GM18499 (cell line): Measurements from ENCODE around the gene BLOC1S4.

ENCODE experiments used
- ATAC-seq: cut with Tn5 transposase; IDR thresholded peaks from one replicate; pipeline ENCODE4 v1.9.1; 2021; ENCODE audit warnings: moderate number of reproducible peaks; ENCODE audit not compliant: insufficient read depth, unreplicated experiment

Gene BLOC1S4

DNA sequence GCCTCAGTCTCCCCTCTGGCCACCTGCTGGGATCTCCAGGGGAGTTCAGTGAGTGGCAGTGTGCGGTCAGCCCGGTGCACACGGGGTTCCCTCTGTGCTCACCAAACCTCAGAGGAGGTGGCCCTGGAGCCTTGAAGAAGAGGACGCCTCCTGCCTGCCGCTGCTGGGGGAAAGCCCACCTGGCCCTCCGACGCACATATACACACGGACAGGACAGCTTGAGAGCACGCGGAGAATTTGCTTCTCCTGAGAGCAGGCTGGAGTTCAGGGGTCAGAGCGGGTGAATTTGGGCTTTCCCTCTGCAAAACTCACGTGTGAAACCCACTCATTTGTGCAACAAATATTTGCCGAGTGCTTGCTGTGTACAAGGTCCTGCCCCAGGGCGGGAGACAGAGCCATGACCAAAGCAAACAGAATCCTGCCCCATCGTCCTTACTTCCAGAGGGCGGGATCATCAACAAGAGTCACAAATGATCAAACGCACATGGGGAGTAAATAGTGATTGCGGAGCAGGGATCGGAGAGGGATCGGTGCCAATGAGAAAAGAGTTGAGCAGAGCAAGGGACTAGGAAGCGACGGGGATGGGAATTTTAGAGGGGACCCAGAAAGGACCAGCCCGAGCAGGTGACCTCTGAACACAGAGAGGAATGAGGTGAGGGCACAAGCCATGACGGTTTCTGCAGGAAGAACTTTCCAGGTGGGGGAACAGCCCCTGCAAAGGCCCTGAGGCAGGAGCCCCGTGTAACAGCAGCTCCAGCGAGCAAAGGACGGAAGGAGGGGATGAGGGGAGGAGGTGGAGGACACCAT is 17.6 kb downstream of the BLOC1S4 start:
- no peak for ATAC-seq

- no peak for ATAC-seq
Measured at GRCh38 chr4:6734165-6734786, 18.3 kb downstream of the BLOC1S4 start.

GRCh38 chr4:6739920-6740319 is 23.9 kb downstream of the BLOC1S4 start:
- no peak for ATAC-seq

DNA sequence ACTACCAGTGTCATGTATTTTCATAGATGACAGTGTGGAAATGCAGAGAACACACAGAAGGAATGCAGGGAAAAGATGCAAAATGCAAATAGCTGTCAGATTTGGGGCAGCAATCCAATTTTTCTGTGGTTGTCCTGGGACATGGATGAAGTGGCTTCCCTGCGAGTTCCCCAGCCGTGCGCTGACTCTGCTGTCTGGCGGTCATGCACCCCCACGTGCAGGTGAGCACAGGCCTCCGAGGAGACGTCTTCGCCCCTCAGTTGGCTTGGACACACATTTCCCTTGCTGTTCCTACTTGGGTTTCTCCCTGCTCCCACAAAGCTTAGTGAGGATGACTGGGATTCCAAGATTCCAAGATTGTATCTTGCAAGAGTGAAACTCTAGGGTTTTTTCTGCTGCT is 24.4 kb downstream of the BLOC1S4 start:
- no peak for ATAC-seq

DNA sequence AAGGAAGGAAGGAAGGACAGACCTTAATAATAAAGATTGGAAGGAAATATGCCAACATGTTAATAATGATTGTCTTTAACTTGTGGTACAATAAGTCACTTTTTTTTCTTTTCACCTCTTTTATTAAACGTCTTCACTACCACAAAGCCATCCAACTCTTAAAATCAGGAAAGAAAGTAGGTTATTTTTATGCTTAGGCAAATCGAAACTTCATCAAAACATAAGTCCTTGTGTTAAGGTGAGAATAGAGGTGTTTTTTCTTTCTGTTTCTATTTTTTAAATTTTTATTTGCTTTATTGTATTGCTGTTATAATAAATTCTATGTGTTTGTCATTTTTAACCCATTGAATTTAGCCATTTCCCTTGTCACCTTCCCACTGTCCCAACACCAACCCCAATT is 26.5 kb downstream of the BLOC1S4 start:
- ATAC-seq: no peak

GRCh38 chr4:6742989-6743388 is 27.0 kb downstream of the BLOC1S4 start:
- ATAC-seq: no peak

GRCh38 chr4:6746721-6747293 is 30.8 kb downstream of the BLOC1S4 start:
- ATAC-seq: no peak

DNA sequence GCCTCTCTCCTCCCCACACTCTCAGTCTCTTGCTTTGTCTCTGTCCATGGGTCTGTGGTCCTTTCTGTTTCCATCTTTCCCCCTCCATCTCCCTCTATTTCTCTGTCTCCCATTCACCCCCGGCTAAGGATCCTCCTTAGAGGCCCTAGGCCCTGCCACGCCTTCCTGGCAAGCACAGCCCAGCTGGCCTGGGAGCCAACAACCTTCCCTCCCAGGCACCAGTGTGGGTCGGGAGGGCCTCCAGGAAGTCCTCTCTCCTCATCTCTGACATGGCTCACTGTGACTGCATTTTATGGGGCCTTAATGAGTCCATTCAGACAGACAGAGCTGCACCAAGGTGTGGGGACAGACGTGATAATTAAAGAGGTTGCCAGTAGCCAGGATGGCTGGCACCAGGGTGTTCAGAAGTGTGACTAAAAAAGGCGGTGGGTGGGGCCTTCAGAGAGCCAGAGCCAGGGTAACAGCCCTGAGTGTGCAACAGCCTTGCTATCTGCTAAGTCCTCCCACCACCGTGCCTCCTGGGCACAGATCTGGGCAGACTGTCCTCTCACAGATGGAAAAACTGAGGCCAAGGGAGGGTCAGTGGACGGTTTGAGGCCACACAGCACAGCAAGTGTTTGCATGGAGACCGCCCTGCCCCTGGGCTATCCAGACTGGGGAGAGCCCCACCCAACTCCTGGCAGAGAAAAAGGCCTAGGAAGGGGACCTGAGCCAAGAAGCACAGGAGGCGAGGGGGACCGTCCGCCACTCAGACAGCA is 31.5 kb downstream of the BLOC1S4 start:
- no peak for ATAC-seq

DNA sequence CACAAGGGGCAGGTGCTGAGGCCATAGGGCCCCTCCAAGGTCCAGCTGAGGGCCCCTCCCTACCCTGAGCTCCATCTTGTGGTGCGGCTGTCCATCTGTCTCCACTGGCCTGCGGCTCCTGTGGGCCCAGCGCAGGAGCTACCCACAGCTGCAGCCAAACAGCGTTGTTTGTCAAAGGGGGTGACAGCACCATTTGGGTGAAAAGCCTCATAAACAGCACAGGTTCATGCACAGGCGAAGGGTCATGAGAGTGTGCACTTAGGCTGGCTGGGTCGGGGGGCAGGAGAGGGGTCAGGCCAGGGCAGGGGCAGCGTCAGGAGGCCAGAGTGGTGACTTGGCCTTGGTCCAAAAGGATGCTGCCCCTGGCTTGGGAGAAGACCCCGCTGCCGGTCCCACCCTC is 32.3 kb downstream of the BLOC1S4 start:
- ATAC-seq: no peak

- ATAC-seq: no peak
Measured at GRCh38 chr4:6749340-6750171, 33.6 kb downstream of the BLOC1S4 start.

DNA sequence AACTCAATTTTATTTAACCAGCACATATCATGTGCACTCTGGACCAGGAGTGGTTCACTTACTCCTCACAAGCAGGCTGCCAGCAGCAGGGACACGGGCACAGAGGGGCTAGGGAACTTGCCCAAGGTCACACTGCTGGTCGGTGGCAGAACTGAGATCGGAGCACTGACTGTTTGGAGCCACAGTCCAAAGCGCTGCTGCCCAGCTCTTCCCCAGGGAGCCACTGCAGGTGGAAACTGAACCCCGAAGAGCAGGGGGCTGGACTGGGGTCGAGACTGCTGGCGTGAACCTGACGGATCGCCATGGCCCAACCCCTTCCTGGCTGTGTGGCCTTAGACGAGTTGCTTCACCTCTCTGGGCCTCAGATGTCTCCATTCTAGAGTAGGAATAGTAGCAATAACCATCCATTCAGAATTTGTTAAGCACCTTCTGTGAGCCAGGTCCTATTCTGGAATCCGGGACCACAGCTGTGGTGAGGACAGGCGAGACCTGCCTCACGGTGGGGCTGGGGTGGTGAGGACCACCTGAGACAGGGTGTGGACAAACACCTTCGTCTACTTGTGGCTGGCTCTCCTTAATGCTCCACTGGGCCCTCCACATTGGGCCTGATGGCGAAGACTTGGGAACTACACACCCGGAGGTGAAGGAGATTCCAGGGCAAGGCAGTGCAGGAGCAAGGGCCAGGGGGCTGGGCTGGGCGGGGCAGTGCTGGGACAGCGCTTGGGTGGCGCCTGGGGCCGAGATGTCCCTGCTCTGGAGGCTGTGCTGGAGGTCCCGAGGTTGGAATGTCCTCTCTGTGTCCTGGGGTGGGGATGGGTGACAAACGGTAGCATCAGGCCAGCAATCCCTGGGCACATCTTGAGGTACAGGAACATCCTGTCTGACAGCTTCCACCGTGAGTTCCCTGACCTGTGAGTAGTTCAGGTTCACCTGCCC is 34.6 kb downstream of the BLOC1S4 start:
- ATAC-seq: no peak

DNA sequence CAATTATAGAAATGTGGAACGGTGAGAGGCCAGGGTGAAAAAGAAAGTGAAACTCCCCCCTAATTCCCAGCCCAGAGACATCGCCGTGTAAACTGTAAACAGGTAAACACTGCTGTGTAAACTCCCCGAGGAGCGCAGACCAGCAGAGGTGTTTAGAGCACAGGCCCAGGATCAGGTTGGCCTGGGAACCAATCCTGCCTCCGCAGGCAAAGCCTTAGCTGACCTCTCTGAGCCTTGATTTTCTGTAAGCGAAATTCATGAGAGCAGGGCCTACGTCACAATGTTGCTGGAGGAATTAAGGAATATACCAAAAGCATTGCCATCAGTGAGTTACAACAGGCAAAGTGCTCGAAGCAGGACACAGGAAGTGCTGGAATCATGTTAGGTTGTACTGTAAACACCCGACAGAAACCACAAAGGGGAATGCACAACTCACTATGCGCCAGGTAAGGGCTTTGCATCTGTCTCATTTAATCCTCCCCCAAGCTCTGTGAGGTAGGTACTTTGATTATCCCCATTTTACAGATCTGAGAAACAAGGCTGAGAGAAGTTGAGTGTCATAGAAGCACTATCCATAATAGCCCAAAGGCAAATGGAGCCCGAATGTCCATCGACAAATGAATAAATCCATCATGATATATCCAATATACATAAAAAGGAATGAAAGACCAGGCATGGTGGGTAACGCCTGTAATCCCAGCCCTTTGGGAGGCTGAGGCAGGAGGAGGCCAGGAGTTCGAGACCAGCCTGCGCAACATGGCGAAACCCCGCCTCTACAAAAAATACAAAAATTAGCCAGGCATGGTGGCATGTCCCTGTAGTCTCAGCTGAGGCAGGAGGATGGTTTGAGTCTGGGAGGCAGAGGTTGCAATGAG is 35.9 kb downstream of the BLOC1S4 start:
- no peak for ATAC-seq

DNA sequence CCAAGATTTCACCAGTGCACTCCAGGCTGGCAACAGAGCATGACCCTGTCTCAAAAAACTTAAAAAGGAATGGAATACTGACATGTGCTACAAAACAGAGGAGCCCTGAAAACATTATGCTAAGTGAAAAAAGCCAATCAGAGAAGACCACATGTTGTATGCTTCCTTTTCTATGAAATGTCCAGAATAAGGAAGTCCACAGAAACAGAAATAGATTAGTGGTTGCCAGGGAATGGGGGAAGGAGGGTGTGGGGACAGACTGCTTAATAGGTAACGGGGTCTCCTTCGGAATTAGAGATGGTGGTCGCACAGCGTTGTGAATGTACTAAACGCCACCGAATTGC is 36.5 kb downstream of the BLOC1S4 start:
- no peak for ATAC-seq

GRCh38 chr4:6753103-6753560 is 37.2 kb downstream of the BLOC1S4 start:
- no peak for ATAC-seq

GRCh38 chr4:6753891-6754290 is 37.9 kb downstream of the BLOC1S4 start:
- ATAC-seq: no peak

DNA sequence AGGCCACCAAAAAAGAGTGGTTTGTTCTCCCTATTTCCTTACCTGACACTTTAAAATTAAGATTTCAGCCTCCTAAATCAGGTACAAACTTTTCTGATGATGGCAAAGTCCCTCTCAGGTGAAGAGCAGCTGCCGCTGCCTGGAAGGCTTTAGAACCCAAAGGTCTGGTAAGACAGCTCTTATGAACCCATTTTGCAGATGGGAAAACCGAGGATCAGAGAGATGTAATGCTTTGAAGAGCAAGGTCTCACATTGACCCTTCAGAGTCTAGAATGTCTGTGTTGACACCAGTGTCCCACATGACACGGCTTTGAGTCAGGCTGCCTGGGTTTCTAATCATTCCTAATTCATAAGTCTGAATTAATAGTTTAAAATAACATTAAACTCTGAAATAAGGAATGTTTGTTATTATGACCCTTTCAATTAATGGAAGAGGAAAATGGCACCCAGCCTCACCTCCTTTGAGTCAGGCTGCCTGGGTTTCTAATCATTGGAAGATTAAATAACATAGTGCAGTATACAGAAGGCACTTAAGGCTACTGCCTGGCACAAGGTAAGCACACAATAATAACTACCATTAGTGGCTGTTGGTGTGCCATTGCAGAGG is 38.6 kb downstream of the BLOC1S4 start:
- no peak for ATAC-seq

- ATAC-seq: no peak
Measured at GRCh38 chr4:6755088-6755753, 39.2 kb downstream of the BLOC1S4 start.
